Astrocyte (in vitro differentiated cells and primary cell): ENCODE measurements around the gene AP1S2.

Source experiments
- CTCF ChIP-seq: IDR thresholded peaks from 2 replicates; pipeline ENCODE4 v1.5.1; 2011; ENCODE audit warnings: low read depth, mild to moderate bottlenecking, inconsistent platforms, low read length, moderate library complexity; ENCODE audit not compliant: insufficient read depth
- EZH2 ChIP-seq: IDR thresholded peaks from 2 replicates; pipeline ENCODE4 v1.6.1; 2012; ENCODE audit warnings: mild to moderate bottlenecking, low read length, inconsistent platforms; ENCODE audit not compliant: insufficient read depth

GRCh38 chrX:15815779-15816437 lies 38.7 kb downstream of the AP1S2 start:
- TF ChIP-seq CTCF, result no peak
- no peak for TF ChIP-seq EZH2
